Activated CD8-positive, alpha-beta memory T cell treated with anti-CD3 and anti-CD28 coated beads, Interleukin-2, amount 50 U/mL, for 1 hour (primary cell): ENCODE measurements around the gene POU2F1.
"Not testable (repeated sequence)": the region's sequence is repeated elsewhere in the genome, so short reads cannot be mapped to it uniquely, and the experiment has no call there.

Experiments used
- DNase-seq: peaks from one replicate; pipeline ENCODE4 v3.0.0-alpha.2; 2020; ENCODE audit errors: extremely low read depth

POU2F1 gene

DNA sequence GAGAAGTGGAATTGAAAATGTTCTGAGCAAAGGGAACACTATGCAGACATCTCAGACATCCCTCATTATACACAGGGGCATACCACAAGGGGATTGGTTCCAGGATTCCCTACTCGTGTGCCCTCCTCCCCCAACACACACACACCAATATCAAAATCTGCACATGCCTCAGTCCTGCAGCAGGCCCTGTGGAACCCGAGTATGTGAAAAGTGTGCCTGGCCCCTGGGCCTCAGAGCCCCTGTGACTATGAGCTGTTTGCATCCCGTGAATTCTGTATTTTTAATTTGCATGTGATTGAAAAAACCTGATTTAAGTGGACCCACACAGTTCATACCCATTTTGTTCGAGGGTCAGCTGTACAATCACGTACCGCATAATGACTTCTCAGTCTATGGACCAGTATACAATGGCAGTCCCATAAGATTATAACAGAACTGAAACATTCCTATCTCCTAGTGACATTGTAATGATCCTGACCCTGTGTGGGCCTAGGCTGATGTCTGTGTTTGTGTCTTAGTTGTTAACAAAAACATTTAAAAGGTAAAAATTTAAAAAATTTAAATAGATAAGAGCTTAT, 11.3 kb downstream of the POU2F1 start:
- DNase-seq = no peak

DNA sequence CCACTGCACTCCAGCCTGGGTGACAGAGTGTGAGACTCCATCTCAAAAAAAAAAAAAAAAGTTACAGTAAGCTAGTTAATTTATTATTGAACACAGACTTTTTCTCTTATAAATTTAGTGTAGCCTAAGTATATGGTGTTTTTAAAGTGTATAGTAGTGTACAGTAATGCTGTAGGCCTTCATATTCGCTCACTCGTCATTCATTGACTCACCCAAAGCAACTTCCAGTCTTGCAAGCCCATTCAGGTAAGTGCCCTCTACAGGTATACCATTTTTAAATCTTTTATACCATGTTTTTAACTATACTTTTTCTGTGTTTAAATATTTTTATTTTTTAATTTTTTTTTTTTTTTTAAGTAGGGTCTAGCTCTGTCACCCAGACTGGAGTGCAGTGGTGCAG, 12.1 kb downstream of the POU2F1 start:
- no peak for DNase-seq

DNA sequence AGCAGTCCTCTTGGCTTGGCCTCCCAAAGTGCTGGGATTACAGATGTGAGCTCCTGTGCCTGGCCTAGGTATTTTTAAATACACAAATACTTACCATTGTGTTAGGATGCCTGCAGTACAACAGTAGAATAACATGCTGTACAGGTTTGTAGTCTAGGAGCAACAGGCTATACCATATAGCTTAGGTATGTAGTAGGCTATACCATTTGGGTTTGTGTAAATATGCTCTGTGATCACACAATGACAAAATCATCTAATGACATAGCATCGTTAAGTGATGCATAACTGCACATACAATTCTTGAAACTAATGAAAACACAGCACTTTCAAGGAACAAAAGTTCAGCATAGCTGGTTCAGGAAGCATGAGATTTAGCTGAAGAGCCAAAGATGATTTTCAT, 12.7 kb downstream of the POU2F1 start:
- no peak for DNase-seq

DNA sequence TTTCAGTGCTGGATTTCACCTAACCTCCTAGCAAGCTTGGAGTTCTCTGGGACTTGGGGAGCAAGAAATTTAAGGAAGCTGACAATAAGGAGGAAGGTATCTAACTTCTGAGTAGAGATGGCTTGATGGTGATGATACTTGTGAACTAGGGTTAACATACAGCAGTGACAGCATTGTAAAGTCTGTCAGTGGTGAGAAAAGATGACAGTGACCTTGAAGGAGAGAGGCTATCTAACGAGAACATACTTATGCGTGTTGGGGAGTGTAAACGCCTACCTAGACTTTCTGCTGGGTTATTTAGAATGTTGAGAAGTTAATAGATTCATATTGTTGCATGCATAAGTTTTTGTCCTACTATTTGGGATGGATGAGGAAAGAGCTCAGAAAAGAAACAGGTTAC, 16.3 kb downstream of the POU2F1 start:
- DNase-seq = no peak

DNA sequence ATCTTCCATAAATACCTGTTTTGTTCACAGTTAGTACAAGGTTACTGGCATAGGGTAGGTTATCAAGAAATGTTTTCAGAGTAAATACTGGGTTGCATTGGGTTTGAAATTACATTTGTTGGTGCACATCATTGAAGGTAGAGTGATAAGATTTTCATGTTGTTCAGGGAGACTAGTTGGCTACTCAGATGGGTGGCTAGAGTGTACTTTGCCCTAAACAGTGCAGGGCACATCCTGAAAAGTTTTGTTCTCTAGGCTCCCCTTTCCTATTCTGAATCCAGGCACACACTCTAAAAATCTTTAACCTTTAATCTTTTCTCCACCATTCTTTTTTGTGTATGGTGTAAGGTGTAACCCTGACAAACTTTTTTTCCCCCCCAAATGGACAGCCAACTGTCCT, 18.0 kb downstream of the POU2F1 start:
- no peak for DNase-seq

DNA sequence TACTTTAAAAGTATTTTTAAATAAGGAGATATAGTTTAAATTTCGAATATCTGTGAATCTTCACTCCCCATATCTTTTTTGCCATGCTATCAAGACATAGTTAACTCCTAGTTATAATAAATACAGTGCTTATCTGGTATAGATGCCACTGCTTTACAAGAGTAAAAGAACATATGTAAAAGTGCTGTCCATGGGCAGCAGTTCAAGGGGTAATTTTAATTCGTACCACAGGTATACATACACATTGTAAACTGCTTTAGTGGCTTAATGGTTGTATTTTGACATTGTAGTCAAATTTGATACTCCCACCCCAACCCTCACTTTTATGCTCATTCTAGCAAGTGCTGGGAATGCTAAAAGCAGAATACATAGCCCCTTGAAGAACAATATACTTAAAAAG, 18.6 kb downstream of the POU2F1 start:
- no peak for DNase-seq

DNA sequence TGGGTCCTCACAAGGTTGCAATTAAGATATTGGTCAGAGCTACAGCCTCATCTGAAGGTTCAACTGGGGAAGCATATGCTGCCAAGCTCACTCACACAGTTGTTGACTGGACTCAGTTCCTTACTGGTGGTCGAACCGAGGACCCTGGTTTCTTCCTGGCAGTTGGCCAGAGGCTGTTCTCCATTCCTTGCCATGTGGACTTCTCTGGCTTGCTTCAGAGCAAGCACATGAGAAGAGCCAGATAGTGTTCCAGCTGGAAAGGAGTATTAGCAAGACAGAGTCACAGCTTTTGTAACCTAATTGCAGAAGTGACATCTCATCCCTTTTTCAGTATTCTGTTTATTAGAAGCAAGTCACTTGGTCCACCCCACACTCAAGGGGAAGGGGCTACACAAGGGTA, 23.6 kb downstream of the POU2F1 start:
- DNase-seq = no peak

DNA sequence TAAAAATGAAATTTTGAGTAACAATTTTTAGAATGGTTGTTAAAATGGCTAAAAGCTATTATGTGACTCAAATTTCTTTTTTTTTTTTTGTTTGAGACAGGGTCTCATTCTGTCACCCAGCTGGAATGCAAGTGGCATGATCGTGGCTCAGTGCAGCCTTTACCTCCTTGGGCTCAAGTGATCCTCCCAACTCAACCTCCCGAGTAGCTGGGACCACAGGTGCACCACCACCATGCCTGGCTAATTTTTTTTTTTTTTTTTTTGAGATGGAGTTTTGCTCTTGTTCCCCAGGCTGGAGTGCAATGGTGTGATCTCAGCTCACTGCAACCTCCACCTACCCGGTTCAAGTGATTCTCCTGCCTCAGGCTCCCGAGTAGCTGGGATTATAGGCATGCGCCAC, 24.5 kb downstream of the POU2F1 start:
- not testable (repeated sequence) for DNase-seq

DNA sequence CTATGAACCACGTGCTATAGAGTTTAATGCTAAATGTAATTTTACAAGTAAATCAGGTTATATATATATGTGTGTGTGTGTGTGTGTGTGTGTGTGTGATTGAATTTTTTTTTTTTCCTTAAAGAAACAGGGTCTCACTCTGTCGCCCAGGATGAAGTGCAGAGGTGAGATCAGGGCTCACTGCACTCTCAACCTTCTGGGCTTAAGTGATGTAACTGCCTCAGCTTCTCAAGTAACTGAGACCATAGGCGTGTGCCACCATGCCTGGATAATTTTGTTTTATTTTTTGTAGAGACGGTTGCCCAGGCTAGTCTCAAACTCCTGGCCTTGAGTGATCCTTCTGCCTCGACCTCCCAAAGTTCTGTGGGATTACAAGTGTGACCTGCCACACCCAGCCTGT, 26.3 kb downstream of the POU2F1 start:
- no peak for DNase-seq

DNA sequence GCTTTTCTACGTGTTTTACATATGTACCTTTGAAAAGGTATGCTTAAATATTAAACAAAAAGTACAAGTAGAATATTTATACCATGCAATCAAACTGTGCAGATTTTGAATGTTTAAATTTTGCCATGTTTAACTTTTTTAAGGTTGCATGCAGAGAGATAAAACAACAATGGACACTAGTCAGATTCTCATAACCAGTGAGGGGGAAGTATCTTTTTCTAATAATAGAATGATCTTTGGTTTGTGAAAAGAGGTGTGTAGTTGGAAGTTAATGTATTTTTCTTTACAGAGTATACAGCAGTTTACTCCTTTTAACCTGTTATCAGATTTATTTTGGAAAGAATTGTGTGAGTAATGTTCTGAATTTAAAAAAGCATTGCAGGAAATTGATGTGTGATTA, 27.1 kb downstream of the POU2F1 start:
- no peak for DNase-seq

DNA sequence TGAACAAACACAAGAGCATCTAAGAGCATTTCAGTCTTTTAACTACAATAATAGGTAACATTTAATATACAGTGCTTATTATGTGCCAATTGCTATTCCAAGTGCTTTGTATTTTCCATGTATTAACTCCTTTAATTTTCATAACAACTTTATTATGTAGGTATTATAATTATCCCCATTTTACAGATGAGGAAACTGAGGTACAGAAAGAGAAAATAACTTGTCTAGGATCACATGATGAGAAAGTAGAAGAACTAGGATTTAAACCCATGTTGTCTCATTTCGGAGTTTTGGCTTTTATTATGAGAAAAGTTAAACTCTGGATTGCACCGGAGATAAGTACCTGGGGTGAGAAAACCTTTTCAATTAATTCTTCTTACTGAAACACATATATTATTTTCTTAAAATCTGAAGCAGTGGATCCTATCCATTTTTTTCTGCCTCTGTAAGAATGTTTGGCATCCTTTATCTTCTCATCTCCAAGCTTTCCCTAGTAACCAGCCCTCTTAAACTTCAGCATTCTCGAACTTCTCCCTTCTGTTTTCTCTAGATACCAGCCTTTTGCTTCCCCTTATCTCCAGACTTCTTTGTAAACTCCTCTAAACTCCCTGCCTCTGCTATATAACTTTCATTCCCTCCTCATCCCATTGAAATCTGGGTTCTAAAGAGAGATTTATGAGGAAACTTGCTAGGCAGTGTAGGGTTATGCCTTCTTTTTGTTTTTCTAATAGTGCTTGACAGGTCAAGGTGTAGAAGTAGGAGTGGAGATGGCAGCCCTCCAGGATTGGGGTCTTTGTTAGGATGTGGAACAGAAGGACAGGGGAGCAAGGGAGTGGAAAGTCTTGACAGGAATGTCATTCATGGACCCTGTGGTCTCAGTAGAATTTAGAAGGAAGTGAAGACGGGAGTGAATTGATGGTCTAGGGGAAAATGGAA, 28.3 kb downstream of the POU2F1 start:
- no peak for DNase-seq

DNA sequence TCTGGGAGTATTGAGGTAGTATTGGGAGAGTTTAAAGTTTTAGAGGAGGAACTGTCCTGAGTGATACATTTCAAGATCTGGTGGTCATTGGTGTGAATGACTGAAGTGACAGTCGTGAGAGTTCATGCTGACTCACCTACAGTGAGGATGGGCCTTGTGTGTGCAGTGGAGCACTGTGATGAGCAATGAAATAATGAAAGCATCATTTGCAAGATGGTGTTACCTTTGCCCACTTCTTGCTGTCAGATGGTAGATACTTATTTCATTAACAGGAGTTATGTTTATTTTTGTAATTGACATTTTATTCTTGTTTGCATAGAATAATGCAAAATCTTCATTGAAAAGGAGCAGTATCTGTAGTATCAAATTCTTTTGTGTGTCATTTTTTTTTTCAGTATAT, 29.0 kb downstream of the POU2F1 start:
- no peak for DNase-seq

DNA sequence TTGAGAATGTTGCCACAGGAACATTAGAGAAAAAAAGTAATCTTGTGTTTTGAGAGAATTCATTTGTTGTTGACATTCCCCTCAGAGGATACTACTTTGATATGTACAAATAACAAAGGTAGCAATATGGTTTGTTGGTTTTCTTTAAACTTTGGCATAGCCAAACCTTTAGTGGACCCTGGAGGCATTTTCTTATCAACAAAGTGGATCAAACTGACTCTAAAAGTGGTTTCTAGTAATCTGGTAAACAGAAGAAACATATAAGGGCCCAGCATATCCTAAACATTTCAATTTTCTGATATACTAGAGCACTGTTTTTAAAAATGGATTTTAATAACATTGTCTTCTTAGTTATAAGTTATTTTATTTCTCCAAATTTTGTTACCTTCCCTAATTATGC, 29.8 kb downstream of the POU2F1 start:
- DNase-seq = no peak

DNA sequence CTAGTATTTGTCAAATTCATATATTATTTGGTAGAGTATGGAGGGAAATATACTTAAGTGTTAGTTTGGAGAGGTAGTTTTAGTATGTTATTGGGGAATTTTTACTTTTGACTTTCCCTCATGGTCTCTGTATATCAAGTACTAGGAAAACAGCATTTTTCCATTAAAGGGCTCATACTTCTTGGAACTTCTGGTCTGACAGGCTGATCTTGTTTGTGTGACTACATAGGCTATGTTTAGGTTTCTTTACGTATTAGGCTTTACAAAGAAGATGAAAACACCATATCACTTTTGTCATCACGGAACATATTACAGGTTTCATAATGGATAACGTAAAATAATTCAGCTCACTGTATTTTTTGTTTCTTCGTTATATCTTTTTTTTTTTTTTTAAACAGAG, 30.8 kb downstream of the POU2F1 start:
- DNase-seq = no peak

DNA sequence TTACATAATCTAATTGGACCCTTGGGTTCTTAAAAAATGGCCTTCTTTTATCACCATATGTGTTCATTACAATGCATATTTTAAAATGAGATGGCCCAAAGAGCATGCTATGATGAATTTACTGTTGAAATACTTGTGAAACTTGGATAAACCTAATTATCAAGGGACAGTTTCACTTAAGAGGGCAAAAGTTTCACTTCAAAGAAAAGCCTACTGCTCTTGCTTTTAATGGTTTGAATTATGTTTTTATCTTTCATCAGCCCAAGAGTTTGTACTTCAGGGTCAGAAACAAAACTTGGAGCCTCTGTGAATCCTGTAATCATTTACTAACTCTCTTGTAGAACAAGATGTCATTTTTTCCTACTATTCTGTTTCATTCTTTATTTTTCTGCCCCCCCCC, 32.3 kb downstream of the POU2F1 start:
- DNase-seq = no peak

DNA sequence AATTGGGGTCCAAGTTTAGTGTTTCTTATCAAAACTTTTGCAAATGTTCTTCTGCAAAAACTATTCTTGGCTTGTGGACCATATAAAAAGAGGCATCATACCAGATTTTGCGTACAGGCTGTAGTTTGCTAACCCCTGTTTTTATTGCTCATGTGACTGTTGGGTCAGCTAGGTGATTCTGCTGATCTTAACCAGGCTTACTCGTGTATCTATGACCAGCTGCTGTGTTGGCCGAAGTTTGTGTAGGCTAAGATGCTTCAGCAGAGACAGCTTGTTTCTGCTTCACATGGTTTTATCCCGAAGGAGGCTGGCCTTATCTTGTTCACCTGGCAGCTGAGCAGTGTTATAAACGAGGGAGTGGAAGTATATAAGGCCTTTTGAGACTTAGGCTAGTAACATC, 38.2 kb downstream of the POU2F1 start:
- no peak for DNase-seq

DNA sequence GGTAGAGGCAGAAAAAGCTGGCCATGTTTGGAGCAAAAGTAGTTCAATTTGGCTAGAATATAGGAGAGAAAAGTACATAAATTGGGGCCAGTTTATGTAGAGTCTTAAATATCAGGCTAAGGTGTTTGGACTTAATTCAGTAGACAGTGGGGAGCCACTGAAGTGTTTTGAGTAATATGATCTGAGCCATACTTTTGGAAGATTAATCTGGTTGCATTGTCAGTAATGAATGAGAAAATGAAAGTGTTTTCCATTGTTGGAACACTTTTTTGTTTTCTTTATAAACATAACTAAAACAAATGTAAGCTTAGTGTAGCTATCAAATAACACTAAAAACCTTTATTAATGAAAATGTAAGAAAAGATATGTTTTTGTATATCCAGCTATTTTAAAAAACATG, 42.1 kb downstream of the POU2F1 start:
- no peak for DNase-seq

DNA sequence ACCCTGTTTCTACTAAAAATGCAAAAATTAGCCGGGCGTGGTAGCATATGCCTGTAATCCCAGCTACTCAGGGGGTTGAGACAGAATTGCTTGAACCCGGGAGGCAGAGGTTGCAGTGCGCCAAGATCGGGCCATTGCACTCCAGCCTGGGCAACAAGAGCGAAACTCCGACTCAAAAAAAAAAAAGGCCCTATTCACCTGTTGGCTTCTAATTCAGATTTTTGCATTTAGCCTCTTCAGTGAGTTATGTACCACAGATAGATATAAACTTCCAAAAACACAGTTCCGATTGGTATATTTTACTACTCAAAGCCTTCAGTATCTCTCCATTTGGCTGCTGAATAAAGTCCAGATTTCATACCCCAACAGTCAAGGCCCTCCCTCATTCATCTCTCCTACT, 42.7 kb downstream of the POU2F1 start:
- no peak for DNase-seq

DNA sequence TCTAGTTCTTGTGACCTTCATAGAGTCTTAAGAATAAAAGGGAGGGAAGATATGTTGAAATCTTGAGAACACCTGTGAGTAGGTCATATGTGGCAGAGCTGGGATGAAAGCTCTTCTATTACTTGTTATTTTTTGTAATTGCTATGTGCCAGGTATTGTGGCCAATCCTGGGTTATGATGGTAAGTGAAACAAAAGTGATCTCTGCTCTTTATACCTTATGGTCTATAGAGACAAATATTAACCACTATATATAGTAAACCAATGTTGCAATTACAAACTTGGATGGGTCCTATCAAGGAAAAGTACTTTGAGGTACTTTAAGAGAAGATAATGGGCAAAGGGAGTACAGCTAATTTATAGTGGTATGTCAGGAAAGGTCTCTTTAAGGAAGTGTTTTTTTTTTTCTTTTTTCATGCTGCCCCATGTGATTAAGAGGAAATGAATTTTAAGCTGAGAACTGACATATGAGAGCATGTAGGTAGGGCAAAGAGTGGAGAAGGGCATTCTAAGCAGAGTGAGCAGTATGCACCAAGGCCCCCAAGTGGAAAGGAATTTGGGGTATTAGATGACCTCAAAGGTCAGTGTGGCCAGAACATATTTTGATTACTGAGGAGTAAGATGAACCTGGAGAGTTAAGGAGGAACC, 43.3 kb downstream of the POU2F1 start:
- no peak for DNase-seq

DNA sequence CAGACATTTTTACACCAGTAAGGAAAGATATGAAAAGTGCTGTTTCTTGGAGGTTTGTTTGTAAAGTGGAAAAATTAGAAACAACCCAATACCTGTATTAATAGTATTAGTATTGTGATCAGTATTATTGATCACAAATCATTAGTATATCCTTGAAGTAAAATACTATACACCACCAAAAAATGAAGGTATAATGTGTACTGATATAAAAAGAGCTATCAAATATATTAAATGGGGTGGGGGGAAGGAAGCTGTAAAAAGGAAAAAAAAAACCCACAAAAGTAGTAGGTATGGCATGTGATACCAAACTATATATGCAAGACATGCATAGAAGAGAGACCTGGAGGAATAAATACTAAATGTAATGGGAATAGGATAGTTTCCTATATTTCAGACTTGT, 46.3 kb downstream of the POU2F1 start:
- DNase-seq = no peak

DNA sequence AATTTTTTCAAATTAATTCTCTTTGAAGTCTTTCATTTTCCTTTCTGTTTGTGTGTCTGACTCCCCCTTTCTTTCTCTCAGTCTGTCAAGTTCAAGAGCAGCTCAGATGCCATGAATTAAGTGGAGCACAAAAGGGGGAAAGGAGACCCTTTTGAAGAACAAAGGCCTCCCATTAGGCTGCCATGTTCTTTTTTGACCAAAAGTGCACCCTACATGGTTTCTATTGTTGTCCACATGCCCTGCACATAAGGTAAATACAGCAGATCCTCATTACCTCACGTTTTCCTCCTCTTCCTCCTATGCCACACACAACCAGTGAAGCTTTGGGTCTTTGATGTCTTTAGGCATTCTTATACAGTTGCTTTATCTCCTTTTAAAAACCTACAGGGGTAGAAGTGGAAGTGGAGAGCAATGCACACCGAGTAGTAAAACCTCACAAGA, 47.7 kb downstream of the POU2F1 start:
- DNase-seq = no peak

DNA sequence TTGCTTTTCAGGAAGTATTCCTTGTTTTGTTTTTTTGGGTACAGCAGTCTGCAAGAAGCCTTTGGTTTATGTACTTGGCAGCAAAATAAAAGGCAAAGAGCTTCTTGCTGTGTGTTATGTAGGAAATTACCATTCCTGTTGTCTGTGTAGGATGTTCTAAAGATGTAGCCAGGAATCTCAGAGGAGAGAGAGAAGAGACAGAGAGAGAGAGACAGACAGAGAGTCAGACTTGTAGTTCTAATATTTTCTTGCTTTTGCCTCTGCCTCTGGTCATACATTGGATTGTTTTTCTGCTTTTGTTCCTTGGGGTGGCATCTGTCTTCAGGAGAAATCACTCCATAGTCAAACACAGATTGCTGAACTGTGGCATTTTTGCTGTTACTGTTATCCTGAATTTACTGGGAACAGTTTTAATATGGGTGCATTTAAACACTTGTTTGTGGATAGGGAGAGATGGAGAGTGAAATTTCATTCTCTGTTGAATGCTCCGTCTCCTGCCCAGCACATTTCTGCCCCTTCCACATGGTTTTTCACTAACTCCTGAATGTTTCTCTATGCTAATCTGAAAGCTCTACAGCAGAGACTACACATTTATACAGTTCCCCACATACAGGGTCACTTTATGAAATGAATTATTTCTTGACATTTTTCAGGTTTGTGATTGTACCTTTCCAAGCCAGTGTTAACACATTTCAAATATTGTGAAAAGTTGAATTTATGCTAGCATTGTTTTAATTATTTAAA, 49.8 kb downstream of the POU2F1 start:
- no peak for DNase-seq
